NCI-H187 (cell line): Measurements from ENCODE around the gene RAB24.
"Not testable (repeated sequence)": the region's sequence is repeated elsewhere in the genome, so short reads cannot be mapped to it uniquely, and the experiment has no call there.

Experiments
- DNase-seq, 2 experiments: peaks; one replicate each; lab custom pipeline; 2025; lab: John Stamatoyannopoulos, UW

Gene RAB24

DNA sequence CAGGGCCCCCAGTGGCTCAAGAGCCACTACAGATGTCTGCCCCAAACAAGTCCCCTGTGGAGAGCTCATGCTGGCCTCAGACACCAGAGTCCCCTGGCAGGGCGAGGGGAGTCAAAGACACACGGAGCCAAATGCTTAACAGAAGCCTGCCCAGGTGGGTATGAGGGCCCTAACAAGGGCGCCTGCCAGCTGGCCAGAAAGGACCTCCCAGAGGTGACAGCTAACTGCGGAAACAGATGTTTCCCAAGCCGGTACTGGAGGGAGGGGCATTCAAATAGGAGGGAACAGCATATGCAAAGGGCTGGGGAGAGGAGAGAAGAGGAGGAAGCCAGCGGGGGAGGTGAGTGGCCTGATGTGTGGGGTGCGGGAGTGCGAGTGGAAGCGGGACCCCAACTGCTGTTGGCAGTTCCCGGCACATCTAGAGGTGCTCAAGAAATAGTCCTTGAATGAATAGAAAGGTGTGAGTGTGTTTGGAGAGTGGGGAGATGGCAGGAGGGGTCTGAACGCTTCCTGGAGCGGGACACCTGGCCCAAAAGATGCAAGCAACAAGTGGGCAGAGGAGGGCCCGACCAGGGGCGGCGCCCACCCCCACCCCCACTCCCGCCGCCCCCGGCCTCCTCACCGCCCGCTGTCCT is 7.4 kb upstream of the RAB24 start:
- no peak for DNase-seq

- no peak for DNase-seq
Observed at GRCh38 chr5:177310332-177310731, 6.8 kb upstream of the RAB24 start.

GRCh38 chr5:177309351-177310191 is 6.1 kb upstream of the RAB24 start:
- DNase-seq = peak; percentile 12 to 30

DNA sequence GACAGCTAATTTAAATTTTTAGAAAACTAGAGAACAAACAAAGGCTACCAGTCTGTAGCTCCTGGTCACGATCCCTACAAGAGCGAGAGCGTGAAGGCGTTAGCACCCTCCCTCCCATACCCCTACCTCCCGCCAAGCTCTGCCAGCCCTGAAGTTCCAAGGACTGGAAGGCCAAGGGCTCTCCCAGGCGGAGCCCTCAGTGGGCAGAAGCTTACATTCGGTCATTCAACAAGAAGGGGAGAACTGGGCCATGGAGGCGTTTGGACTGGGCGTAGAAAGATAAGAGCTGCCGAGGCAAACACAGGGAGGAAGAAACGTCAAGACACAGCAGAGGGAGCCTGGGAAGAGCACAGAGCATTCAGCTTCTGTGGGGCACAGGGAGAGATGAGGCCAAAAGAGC is 5.2 kb upstream of the RAB24 start:
- no peak for DNase-seq

DNA sequence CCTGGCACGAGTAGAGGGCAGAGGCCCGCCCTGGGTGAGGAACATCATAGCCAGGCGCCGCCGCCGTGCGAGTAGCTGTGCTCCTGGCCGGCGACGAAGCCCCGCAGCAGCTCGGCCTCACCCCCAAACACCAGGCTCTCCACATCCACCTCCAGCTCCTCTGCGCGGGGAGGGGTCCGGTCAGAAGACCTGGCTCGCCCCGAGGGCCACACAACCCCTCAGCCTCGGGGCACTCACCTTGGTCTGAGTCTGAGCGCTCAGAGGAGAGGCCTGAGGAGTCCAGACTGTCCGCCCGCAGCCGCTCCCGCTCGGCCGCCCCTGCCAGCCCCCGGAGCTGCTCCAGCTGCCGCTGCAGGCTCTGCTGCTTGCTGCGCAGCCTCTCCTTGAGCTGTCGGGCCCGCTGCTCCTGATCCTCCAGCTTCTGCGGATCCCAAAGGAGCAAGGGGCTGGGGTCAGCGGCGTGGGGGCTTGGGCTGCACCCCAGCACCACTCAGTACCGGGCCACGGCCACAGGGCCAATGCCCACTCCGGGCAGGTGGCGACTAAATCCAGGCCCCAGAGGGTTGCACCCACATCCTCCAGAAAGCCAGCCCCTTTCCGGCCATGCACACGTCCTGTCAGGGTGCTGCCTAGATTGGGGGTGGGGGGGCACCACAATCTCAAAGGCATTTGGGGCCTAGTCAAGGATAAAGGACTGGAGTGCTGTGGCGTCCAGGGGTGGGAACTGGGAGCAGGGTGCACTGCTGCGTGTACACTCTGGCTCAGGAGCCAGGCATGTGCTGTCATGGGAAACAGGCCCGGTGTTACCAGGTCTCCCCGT is 4.2 kb upstream of the RAB24 start:
- DNase-seq = no peak

GRCh38 chr5:177306674-177307543 is 3.4 kb upstream of the RAB24 start:
- no peak for DNase-seq

GRCh38 chr5:177306103-177306640 is 2.7 kb upstream of the RAB24 start:
- DNase-seq = not testable (repeated sequence)

DNA sequence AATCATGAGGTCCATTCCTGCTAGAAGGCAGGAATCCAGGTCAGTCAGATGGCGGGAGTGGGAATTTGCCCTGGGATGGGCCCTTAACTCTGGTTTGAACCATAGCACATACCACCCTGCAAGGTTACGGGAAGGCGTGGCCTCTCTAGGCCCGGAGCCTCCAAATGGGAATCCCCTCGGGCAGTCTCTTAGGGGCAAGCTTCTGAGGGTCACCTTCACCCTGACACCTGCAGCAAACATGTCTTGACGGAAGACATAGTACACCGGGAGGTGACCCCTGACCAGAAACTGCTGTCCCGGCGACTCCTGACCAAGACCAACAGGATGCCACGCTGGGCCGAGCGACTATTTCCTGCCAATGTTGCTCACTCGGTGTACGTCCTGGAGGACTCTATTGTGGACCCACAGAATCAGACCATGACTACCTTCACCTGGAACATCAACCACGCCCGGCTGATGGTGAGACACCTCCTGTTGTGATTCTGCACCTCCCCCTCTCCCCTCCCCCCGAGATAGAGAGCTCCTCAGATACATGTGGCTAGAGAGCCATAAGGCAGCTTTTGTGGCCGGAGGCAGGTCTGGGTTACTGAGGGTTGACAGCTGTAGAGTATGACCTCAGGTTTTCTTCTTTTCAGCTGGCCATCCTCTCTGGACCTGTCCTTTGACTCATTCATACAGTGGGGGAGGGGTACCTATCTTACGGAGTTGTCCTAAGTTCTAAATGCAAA is 1.0 kb upstream of the RAB24 start:
- no peak for DNase-seq

DNA sequence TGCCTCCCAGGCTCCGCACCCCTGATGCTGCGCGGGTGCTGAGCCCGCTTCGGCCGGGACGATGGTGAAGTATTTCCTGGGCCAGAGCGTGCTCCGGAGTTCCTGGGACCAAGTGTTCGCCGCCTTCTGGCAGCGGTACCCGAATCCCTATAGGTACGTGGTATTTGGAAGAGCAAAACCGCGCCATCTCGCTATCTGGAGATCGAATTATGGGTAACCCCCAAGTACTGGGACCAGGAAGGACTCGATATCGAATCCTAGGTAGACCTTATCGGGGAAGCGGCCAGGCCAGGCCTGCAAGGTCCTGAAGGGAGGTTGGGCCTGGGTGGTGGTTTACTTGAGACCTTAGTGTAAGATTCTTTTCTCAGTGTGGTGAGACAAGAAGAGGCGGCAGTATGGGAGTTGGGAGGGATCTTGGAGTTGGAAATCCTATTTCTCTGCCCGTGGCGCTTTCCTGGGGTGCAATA is 439 bp upstream of the RAB24 start:
- DNase-seq = no peak

DNA sequence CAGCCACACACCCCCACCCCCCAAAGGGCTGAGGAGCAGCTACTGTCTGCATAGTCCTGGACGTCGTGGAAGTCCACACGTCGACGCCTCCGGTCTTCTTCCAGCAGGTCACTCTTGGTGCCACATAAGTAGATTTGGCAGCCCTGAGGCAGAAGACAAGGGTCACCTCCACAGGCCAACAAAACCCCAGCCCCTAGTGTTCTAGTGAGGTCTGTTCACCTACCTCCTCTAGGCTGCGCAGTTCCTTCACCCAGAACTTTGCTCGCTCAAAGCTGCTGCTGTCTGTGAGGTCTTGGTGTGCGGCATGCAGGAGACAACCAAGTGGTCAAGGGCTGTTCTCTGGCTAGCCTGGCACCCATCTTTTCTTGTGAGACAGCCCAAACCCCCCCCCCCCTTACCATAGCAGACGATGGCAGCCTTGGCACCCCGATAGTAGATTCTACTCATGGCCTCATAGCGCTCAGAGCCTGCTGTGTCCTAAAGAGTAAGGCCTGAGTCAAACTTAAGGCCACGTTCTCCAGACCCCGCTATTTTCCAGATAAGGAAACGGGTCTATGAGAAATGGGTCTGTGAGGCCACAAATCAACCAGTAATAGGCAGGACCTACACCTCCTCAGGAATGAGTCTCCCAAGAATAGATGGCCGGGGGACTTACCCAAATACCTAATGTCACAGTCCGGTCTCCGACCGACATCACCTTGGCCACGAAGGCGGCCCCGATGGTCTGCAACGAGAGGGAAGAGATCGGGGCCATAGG is 987 bp downstream of the RAB24 start:
- DNase-seq = no peak

- peak in 1 of 2 experiments; percentile 47 for DNase-seq
Observed at GRCh38 chr5:177301503-177302165, 1.9 kb downstream of the RAB24 start.

DNA sequence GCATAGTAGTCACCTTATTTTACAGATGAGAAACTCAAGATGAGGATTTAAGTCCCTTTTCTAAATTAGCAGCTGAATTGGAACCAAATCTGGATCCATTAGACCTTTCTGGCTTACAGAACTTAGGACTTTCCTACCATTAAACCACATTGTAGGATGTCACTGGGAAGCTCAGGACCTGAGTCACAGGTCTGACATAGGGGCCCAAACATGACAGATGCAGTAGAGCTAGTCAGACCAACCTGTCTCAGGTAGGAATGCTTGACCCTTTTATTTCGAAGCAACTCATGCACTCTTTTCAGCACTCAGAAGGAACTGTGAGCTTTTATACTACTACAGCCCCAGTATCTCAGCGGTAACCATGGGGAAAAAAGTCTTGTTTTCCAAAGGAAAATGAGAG is 2.6 kb downstream of the RAB24 start:
- DNase-seq = no peak

DNA sequence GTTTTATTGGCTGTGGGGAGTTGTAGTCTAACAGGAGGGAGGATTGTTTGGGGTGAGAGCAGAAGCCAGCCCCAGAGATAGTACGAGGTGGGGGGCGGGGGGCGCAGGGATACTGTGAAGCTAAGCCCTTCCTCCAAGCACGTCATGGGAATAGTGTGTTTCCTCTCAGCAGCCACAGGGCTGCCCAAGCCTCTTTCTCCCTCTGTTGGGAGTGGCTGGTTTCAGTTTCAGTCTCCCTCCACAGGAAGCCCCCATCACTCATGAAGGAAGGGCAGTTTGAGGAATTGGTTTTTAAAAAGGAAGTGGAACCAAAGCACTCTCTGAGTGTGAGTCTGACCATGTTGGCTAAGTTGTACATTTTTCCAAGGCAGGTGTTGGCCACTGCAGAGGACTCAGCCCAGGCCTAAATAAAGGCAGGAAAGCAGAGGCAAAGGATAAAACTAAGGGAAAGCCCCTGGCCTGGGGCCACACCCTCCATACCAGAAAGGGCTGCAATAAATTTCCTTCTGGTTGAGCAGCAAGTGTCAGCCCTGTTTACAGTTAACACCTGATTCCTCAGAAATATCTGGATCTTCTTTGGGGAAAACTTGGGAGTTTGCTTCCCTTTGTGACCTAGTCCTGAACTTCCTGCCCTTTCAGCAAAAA is 3.2 kb downstream of the RAB24 start:
- DNase-seq = no peak

- no peak for DNase-seq
Observed at GRCh38 chr5:177299697-177300096, 3.8 kb downstream of the RAB24 start.

GRCh38 chr5:177297922-177298321 is 5.6 kb downstream of the RAB24 start:
- no peak for DNase-seq

GRCh38 chr5:177296581-177296980 is 6.9 kb downstream of the RAB24 start:
- DNase-seq = no peak

DNA sequence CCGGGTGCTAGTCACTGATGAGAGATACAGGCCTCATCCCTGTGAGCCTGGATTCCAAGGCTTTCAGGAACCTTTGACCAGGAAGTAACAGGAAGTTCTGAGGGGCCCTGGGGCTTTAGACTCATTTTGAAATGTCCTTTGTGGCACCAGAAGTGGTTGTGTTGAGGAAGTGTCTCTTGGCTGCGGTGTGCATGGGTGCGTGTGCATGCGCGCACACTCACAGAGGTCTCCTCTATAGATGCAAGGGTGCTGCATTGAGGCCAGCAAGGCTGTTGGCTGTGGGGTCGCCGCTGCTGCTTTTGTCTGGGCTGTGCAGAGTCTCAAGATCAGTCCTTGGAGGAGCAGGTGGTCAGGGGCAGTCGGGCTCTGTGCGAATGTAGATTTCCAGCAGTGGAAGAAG is 7.6 kb downstream of the RAB24 start:
- DNase-seq = no peak

GRCh38 chr5:177294632-177295031 is 8.9 kb downstream of the RAB24 start:
- DNase-seq = no peak
